CD4-positive, alpha-beta T cell treated with Interleukin-21 for 1 hour (primary cell): Measurements from ENCODE around the gene MAP9.
"Not testable (repeated sequence)": the region's sequence is repeated elsewhere in the genome, so short reads cannot be mapped to it uniquely, and the experiment has no call there.

ENCODE experiments used
- DNase-seq: peaks from one replicate; pipeline ENCODE4 v3.0.0-alpha.2; 2020

Gene MAP9

DNA sequence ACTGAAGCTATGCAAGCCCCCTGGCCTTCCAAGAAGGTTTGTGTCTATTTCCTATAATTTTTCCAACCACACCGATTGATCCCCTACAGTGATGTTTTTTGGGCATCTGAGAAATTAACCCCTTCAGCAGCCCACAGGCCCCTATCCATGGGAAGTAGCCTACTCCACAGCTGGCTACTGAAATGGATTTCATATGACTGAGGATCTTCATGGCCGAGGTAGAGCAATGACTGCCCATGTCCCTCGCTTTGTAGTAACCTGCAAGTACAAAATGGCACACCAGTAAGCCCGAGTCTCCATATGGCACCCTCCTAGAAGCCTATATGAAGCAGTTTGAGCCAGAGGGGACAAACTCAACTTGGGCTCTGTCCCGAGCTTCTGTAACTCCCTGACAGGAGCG is 36.8 kb downstream of the MAP9 start:
- DNase-seq: no peak

DNA sequence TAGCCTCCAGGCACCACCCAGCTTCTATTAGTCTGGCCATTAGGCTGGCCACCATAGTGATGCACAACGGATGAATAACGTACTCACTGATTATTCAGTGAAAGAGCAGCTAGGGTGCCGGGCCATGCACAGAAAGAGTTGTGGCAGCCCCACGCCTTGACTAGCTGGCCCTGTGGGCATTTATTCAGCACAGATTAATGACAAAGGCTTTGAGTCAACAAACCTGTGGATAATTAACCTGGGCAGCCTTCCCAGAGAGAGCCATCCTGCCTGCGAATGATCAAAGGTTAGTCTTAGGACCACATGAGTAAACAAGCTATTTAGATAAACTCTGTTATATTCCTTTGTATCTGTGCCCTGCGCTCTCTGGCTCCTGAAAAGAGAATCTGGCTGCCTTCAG is 37.2 kb downstream of the MAP9 start:
- no peak for DNase-seq

DNA sequence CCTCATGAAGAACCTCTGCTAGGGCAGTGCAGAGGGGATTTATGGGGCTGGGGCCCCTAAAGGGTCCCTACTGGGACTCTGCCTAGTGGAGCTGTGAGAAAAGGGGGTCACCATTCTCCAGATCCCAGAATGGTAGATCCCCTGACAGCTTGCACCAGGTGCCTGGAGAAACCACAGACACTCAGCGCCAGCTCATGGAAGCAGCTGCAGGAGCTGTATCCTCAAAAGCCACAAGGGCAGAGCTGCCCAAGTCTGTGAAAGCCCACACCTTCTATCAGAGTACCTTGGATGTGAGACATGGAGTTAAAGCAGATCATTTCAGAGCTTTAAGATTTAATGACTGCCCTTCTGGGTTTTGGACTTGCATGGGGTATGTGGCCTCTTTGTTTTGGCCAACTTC is 38.6 kb downstream of the MAP9 start:
- no peak for DNase-seq

DNA sequence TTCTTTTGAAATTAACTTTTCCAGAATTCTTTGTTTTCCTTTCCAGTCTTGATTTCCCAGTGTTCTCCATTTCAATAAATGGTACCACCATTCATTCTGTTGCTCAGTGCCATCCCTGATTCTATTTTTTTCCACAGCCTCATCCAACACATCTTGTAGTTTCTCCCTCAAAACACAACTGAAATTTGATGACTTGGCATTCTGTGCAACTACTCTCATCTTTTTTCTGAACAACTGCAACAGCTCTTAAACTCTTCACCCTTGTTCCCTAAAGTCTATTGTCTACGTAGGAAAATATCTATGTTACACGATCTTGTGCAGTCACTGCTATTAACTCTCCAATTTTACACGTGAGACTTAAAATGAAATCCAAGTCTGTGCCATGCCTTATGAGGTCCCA is 40.5 kb downstream of the MAP9 start:
- no peak for DNase-seq

DNA sequence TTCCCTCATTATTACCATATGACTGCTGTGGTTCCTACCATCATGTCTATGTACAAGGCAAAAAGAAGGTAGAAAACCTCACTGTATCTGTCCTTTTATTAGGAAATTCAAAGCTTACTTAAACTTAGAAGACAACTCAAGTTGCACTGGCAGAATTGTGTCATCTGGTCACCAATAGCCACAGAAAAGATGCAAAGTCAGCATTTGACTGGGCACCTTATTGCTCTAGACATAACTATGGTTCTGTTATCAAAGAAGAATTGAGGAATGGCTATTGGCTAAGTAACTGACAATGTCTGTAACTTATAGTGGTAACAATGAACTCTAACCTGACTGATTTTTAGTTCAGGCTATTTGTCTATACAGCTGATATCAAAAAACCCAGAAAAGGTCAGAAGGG is 45.3 kb downstream of the MAP9 start:
- DNase-seq: no peak

DNA sequence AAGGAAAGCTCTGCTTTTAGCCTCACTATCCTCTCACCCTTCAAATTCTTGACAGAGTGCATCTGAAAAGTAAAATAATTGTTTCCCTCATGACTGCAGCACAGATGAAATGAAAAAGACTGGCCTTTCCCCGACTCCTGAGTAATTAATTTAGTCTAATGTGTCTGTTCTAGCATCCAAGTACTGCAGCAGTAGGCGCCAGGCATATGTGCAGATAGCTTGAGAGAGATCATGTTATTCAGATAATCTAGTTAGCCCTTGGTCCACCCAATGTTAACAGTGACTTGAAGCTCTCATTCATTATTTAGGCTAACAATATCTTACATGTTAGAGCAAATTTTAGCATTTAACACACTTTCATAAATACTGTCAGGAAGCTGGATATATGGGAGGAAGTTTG is 54.0 kb downstream of the MAP9 start:
- no peak for DNase-seq

DNA sequence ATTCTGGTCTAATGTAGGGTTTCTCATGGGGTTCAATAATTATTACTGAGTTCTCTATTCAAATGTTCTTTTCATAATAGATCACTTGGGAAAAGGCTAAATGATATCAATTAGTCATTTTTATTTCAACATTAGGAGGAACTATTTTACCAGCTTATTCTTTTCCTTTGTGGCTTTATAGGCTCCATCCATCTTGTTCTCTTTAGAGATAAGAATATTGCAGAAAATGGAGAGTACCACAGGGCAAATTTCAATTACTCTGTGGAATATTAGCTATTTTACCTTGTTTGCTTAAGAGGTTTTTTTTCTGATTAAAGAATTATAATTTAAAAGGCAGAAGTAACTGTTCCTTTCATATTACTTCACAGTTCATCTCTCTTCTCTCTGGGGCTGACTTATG is 55.8 kb downstream of the MAP9 start:
- DNase-seq: no peak

DNA sequence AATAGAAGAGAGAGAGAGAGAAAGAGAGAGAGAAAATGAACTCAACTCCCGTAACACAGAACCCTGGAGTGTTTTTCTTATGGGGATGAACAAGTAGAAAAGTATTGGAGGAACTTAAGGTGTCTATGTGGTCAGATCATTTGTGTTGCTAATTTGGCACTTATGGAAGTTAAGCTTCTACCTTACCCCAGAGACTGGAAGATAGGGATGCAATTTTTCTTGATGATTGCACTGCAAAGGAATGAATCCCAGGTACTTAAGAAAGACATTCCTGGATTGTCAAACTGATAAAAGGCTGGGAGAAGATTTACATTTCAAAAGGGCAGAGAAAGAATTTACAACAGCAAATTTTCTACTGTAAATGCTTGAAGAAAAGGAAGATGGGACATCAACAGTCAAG is 57.2 kb downstream of the MAP9 start:
- no peak for DNase-seq

DNA sequence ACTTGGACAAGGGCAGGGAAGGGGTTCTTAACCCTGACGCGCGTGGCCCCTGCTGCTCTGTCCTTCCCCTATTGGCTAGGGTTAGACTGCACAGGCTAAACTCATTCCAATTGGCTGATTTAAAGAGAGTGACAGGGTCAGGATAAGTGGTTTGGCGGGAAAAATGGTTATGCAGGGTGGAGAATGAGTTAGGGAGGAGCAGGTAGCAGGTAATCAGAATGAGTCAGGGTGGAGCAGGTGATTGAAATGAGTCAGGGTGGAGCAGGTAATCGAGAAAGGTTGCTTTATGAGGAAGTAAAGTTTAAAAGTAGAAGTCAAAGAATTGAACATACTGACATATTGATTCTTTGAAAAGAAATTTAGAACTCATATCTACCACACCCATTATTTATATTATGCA is 64.7 kb downstream of the MAP9 start:
- not testable (repeated sequence) for DNase-seq

DNA sequence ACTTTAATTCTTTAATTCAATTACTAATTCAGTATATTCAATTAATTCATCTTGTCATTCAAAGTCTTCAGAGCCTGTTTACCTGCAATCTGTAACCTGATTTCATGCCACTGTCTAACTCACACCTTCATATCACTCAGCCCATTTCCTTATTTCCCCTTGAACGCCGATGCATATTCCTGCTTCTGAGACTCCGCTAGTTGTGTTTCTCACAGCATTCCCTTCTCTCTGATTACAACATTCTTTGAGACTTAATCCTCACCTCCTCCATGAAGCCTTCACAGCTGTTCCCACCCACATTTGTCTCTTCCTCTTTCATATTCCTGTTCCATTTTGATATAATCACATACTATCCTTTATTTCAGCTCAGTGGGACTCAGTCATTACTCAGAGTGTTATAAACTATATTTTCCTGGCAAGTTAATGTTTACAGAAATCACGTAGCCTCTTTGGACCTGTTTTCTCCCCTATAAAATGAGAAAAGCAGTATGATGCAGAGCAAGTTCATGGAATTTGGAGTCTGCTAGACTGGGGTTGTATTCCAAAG is 69.0 kb downstream of the MAP9 start:
- DNase-seq: no peak

DNA sequence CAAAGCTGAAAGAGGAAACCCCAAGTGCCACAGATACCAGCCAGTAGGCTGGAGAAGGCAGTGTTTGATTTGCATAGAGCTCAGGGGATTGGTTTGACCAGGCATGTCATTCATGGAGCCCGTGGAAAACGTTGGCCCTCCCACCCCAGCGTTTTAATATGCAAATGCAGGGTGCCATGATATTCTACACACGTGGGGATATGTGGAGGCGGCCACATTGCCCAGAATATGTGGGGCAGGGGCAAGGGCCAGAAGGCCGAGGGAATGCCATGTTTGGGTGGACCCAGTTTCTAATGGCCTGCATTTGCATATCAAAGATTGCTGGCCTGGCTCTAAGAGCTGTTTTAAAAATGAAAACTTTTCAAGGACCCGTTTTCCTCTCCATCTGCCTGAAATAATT is 71.1 kb downstream of the MAP9 start:
- DNase-seq: no peak

DNA sequence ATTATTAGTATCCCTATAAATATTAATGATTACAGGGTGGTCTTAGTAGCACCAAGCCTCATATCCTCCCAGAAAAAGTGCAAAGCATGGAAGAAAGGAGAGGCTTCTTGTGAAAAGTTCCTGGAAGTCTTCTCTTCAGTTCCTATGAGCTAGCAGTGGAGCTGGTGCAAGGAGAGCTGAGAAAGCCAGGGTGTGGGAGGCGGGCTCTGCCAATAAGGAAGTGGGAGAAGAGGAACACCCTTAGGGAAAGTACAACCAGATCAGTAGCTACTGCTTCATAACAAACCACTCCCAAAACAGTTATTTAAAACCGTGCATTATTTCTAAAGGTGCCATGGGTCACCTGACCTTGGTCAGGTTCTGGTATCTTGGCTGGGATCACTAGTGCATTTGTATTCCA is 72.4 kb downstream of the MAP9 start:
- no peak for DNase-seq

DNA sequence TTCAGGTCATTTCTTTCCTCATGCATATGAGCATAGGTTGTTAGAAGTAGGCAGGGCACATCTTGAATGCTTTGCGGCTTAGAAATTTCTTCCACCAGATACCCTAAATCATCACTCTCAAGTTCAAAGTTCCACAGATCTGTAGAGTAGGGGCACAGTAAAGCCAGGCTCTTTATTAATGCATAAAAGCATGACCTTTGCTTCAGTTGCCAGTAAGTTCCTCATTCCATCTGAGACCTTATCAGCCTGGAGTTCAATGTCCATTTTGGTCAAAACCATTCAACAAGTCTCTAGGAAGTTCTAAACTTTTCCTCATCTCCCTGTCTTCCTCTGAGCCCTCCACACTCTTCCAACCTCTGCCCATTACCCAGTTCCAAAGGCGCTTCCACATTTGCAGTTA is 77.7 kb downstream of the MAP9 start:
- DNase-seq: no peak
